CD4-positive, alpha-beta T cell treated with Interleukin-4 for 4 hours (primary cell): Measurements from ENCODE around the gene TEX52.
"Not testable (repeated sequence)": the region's sequence is repeated elsewhere in the genome, so short reads cannot be mapped to it uniquely, and the experiment has no call there.

ENCODE experiments used
- DNase-seq: peaks from one replicate; pipeline ENCODE4 v3.0.0-alpha.2; 2020

Gene TEX52

DNA sequence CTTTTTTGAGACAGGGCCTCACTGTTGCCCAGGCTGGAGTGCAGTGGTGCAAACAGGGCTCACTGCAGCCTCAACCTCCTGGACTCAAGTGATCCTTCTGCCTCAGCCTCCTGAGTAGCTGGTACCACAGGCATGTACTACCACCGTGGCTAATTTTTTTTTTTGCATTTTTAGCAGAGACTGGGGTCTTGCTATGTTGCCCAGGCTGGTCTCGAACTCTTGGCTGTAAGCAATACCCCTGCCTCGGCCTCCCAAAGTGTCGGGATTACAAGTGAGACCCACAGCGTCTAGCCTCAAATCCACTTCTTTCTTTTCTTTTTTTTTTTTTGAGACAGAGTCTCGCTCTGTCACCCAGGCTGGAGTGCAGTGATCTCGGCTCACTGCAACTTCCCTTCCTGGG, 6.6 kb upstream of the TEX52 start:
- DNase-seq = not testable (repeated sequence)

DNA sequence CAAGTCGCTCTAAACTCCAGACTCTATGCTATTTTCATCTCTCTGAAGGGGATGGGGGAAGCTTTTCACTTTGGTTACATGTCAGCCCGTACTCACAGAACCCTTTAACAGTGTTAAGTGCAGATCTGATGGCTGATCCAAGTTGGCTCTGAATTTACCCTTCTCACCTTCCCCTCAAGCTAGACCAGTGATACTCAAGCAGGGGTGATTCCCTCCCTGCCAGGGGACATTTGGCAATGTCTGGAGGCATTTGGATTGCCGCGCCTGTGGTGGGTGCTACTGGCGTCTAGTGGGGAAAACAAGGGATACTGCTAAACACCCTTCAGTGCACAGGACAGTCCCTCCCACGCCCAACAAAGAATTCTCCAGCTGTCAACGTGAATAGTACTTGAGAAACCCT, 6.0 kb upstream of the TEX52 start:
- no peak for DNase-seq

DNA sequence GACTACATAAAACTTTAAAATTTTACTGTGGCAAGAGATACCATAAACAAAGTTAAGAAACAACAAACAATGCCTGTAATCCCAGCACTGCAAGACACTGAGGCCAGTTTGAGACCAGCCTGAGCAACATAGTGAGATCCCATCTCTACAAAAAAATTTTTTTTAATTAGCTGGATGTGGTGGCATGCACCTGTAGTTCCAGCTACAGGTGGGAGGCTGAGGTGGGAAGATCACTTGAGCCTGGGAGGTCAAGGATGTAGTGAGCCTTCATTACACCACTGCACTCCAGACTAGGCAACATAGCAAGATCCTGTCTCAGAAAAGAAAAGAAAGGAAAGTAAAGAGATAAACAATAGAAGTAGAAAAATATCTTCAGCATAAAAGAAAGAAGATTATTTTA, 3.3 kb upstream of the TEX52 start:
- DNase-seq = no peak

DNA sequence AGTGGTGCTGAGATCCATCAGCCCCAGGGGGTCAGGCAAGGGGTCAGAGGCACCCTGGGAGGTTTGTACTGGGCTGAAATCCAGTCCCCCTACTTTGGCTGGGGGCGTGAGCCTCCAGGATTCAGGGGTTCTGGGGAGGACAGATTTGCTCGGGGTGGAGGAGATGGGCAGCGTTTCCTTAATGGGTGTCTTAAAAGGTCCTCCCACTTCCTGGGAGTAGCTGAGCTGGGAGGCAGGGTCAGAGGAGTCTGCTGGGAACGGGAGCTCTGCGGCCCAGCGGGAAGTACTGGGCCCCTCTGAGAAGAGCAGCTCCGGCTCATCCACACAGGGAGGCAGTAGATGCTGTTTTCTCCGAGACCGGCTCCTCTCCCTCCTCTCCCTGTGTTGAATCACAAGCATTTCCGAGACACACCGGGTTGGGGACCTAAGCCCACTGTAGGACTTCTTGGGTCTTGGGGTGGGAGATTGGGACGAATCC, 2.1 kb upstream of the TEX52 start:
- DNase-seq = no peak

DNA sequence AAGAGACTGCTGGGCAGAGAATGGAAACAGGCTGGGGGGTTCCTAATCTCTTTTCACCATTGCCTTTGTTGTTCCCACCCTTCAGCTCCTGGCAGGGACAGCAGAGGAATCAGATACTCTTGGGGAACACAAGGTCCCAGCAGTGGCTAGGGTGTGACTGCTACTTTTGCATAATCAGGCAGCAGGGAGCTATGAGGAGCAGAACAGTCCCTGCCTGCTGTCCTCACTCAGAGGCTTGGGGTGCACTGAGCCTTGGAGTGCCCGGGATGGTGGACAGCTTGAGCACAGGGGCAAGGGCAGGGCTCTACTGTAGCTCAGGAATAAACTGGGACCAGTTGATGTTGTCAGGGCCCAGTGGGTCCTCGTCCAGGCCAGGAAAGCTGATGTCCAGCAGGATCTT, 1.5 kb upstream of the TEX52 start:
- DNase-seq = no peak

DNA sequence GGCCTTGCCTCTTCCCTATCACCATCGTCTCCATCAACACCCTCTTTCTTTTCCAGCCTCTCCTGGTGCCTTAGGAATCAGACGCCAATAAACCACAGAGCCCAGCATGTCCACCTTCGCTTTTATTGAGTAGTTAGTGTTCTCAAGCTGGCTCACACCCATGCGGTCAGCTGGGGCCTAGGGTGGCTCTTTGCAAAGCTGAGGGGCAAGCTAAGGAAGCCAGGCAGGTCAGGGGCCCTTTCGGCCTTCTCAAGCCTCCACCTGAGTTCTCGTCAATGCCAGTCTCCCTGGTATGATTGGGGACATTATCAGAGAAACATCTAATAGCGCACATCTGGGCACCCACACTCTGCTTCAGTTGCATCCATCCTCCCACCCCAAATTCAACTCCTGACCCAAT, 737 bp upstream of the TEX52 start:
- DNase-seq = no peak

DNA sequence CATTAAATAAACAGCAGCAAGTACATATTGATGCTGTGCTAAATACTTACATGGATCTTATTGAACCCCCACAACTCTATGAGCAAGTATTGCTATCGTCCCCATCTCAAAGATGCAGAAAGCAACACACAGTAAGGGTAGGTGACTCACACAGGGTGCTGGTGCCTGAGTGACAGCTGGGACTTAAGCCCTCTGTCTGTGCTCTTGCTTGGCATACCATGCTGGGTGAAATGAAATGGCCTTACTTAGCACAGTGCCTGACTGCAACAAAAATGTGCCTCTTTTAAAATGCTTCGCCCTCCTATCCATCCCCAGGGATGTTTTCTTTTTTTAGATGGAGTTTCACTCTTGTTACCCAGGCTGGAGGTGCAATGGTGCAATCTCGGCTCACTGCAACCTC, 788 bp downstream of the TEX52 start:
- DNase-seq = no peak

DNA sequence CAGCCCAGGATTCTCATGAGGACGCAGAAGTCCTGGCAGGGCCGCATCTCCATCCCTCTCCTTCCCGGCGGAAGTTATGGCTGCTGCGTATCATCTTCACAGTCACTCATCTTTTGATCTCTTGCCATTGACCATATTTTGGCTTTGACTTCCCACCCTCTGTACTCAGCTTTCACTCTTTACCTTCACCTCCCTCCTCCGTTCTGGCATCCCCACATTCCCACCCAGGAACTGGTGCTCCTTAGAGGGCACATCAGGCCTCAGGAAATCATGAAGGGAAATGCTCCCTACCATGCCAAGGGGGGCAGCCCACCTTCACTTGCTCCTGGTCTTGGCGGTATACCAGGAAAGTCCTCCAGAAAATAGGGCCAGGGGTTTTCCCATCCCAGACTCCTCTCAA, 1.3 kb downstream of the TEX52 start:
- DNase-seq = no peak

DNA sequence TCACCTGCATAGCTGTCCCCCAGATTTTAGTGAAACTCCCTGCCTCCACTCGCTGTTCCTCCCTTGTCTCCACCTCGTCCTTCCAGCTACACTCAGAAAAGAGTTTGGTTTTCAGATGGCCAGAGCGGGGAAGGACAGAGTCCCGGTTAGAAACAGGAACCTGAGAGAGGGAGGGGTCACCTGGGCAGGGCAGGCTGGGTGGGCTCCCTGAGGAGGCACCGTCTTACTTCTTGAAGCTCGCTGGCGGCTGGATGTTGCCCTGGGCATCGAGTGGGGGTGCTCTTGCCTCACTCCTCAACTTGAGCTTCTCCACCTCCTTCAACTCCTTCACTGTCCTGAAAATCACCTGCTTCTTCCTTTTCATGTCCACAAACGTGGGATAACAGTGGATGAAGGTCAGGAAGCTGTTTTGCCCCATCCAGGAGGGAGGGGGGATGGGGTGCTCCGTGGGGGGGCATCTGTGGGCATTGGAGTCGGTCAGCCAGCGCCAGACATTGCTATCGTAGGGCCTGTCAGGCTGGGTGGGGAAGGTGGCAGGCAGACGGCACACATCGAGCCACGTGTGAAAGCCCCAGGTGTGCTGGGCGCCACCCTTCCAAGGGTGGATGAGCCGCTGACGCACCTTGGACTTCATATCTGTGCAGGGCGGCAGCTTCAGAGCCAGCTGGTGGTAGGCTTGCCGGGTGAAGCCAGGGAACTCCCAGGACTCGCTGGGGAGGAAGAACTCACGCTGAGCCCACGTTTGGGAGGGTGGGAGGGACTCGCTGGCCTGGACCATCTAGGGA, 2.0 kb downstream of the TEX52 start:
- DNase-seq = no peak

DNA sequence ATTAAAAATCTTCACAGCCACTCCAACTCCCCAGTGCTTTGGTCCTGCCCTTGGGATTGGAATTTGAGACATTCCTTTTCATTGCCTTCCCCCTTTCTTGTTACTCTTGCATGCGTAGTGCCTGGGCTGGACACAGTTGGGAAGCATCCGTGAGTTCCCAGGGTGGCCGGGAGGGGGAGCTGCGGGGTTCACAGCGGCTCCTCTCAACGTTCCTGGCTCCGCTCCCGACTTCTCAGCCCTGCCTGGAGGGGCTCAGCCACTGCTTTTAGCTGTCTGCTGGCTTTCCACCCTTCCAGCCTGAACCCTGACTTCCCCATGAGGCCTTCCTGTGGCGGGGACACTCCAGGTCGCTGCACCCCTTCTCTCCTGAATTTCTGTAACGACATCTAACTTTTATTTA, 3.2 kb downstream of the TEX52 start:
- peak; percentile 21 for DNase-seq

DNA sequence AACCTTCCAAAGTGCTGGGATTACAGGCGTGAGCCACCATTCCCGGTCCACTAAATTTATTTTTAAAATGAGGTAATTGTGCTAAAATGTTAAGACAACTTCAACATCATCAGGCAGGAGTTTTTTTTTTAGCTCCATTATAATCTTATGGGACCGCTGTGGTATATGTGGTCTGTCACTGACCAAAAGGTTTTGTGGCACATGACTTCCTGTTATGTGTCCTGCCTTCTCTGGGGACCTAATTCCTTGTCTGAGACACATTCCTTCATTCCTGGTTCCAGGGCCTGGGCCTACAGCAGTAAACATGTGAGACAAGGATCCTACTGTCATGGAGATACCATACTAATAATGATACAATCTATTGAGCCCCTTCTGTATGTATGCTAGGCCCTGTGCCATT, 4.9 kb downstream of the TEX52 start:
- no peak for DNase-seq

DNA sequence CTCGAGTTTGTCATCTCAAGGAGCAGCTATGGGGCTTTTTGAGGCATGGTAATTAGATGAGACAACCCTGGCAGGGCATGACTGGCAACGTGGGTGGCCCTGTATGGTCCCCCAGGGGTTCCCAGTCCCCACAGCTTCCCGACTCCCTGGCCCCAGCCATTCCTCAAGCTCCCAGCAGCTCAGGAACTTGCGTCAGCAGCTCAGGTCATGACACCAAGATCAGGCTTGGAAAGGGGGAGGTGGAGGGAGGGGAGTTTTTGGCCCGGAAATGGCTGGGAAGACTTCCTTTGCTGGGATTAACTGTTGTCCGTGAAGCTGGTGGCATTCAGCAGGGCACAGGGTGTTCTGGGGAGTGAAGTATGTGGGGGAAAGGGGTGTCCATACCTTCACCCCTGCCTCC, 11.6 kb downstream of the TEX52 start:
- DNase-seq = no peak

DNA sequence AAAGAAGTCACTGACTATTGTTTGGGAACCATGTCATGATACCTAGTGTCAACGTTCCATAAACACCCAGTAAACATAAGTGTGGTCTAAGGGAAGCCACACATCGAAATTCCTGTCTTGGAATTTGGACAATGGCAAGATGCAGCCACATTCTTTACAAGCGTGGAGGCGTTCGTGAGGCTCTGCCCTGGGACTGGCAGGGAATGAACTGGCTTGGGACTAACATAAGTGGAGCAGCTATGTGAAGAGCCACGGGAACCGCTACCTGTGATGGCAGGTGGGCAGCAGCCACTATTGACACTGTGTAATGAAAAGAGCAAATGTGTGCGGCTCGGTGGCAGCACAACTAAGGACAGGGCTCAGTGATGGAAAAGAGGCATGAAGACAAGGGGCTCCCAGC, 12.1 kb downstream of the TEX52 start:
- DNase-seq = no peak

DNA sequence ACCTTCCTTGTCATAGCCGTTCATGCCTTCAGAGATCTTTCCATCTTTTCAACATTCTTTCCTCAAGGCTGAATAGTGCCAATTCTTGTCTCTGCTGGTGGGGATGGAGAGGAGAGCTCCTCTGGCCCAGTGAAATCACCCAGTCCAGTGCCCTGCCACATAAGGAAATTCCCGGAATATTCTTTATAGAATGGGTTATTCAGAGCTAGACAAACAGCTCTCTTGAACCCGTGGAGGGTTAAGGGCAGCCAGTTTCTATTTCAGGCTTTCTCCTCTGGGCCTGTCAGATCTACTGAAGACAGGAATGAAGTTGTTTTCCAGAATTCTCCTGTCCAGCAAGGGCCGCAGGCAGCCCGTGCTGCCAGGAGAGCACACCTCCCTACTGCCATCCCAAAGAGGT, 13.9 kb downstream of the TEX52 start:
- no peak for DNase-seq

DNA sequence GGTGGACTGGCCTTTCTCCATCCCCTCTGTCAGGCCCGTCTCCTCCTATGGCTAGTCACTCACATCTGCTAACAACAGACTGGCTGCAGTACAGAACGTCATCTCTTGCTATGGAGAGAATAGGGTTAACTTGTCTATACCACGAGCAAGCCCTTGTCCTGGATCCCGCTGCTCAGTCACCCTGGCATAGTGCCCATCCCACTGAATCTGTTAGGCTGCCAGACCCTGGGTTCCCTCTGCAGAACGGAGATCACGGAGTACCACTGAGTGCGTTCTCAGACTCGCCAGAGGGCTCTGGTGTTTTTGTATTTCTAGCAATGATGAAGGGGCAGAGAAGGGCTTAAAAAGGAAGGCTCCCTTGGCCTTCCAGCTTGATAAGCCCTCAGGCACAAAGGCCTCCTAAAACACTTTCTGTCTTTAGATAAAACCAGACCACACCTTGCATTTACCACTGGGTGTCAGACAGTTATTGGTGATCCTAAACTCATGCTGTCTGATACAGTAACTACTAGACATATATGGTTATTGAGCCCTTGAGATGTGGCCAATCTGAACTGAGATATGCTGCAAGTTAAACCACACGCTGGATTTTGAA, 15.7 kb downstream of the TEX52 start:
- no peak for DNase-seq

DNA sequence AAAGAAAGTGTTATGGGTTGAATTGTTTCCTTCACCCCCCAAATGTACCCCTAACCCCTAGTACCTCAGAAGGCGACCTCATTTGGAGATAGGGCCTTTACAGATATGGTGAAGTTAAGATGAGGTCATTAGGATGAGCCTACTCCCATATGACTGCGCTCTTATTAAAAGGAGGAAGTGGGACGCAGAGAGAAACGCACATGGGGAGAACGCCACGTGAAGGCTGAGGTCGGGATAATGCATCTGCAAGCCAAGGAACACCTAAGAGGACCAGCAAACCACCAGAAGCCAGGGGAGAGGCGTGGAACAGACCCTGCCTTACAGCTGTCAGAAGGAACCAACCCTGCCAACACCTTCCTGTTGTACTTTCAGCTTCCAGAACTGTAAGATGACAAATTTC, 20.3 kb downstream of the TEX52 start:
- no peak for DNase-seq

DNA sequence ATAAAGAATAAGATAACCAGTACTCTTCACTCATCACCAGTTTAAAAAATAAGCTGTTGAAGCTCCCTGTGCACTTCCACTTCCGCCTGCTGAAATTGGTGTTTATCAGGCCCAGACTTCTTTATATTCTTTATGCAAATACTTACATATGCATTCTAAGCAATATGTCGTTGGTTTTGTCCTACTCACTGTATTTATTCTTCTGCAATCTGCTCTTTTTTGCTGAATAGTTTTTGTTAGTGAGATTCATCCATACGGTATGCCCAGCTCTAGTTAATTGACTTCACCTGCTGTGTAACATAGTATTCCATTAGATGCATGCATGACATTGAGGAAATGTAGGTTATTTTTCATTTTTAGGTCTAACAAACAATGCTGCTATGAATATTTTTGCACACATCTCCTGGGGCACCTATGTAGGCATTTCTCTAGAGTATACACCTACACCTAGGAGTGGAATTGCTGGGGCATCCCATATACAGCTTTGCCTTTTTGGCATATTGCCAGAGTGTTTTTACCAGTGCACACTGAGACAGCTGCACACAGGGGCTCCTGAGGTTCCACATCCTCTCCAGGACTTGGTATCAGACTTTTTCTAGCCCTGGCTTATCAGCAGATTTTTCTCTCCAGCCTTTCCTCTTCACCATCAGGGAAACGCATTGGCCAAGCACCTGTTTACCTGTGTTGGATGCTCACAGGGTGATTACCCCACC, 21.0 kb downstream of the TEX52 start:
- no peak for DNase-seq

DNA sequence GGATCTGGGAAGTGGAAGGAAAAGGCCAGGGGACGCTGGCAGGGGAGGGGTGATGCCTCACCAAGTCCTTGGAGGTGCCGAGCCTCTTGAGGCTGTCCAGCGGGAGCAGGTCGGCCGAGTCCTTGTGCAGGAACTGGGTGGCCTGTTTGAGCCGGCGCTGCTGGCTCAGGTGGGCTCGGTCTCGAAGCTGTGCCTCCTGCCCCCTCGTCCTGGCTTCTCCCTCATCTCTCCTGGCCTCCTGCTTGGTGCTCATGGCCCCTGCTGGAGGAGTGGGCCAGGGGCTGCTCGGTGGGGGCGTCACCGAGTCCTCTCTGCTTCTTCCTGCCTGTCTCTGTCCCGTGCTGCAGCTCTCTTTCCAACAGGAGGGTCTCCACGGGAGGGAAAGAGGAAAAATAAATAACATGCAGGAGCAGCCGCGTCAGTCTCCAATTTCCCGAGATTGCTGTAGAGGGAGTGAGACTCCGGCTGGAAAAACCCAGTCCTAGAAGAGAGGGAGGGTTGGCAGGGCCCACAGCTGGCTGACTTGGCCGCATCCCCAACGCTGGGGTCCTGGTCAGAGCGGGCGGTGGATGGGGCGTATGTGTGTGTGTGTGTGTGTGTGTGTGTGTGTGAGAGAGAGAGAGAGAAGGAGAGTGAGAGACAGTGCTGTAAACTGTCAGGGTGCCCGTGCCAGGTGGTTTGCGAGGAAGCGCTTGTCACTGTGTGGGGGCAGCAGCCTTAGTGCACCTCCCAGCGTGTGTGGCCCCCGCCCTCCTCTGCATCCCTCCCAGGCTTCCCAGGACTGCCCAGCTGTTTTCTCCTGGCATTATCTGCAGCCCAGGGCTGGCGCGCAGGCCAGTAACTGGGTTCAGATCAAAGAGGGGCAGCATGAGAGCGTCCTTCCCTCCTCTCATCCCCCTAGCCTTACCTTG, 22.0 kb downstream of the TEX52 start, which contains the start of gene NRIP2:
Gene NRIP2 (minus strand): TSS at position 455 of the 911 bp plus-strand sequence. CDS start 52 bp downstream, at position 403.
- no peak for DNase-seq

DNA sequence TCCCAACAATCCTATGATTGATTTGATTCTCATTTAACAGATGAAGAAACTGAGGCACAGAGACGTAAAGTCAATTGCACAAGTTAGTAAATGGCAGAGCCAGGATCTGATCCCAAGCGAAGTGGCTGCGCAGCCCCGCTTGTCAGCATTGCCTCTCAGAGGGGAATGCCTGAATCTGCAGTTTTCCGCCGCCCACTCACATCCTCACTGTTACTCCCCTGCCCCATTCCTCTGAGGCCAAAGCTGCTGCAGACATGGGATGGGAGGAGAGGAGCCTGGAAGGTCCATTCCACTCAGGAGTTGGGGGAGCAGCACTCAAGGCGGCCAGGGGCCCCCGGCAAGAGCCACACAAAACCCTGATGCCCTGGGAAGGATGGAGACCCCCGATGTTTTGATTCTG, 23.0 kb downstream of the TEX52 start:
- no peak for DNase-seq

DNA sequence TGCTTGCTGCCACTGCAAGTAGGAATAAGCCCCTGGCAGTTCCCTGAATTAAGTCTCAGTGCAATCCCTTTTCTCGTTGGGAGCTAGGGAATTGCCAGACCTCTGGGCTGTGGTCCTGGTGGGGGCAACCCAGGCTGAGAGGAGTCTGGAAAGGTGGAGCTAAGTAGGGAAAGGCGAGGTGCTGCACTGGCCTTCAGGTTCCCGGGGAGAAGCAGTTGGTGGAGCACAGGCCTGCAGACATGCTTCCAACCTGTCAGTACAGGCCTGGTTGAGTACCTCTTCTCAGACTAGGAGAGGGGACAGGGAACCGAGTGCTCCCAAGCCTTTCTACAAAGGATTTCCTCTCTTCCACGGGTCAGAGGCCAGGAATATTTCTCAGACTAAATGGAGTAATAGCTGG, 23.5 kb downstream of the TEX52 start:
- no peak for DNase-seq

DNA sequence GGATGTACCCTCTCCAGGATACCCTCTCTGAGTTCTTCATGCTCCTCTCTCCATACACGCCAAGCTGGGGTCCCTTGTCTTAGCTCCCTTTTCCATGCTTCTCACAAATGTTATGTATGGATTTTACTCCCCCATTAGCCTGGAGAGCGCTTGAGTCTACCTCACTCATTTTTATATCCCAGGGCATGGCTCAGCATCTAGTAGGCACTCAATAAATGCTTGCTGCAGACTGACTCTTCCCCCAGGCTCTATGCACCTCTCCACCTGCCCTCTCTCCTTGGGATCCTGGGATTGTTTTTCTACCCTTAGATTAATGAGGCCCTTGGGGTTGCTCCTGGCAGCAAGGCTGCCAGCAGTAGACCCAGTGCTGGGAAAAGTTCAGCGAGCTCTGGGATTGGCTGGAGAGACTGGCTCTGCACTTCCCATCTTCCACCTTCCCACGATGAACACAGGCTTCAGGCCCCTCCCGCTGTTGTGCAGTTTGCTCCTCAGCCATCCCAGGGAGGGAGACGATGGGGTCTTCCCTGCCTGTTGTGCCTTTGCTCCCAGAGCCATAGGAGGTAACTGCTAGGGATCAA, 24.2 kb downstream of the TEX52 start:
- DNase-seq = no peak

DNA sequence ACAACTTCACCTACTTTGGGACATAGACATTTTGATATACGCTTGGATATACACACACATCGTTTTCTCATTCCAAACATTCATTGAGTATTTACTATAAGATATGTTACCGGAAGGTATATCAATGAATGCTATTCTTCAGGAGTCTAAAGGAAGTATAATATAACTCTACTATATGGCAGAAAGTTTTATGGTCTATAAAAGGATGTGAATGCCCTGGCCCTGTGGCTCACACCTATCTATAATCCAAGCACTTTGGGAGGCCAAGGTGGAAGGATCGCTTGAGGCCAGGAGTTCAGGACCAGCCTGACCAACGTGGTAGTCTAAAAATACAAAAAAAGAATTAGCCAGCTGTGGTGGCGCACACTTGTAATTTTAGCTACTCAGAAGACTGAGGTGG, 27.6 kb downstream of the TEX52 start:
- DNase-seq = no peak
